SH-SY5Y (cell line): ENCODE data around the gene ATP5MK.

Experiments
- GATA2 ChIP-seq: IDR thresholded peaks from 2 replicates; pipeline ENCODE4 v1.6.1; 2011; ENCODE audit warnings: mild to moderate bottlenecking, low read depth, low read length
- GATA3 ChIP-seq: IDR thresholded peaks from 2 replicates; pipeline ENCODE4 v1.6.1; 2011; ENCODE audit warnings: low read depth, mild to moderate bottlenecking, low read length, moderate library complexity

DNA sequence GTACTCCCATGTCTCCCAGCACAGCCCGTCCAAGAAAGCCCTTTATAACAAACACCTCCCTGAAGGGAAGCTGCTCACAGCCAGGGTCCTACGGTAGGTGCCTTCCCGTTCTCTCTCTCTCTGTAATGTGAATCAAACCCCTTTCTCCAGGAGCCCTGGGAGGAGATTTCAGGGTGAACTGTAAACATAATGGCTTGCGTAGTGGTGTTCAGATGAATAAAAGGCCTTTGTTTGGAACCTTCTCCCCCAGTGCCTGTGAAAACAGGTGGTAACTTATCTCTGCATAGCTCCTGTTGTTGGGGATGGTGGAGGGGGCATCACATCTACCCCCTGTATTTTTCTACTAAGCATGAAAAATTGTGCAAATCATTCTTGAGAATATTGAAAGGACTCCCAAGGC, 43.5 kb upstream of the ATP5MK start:
- no peak for TF ChIP-seq GATA2
- TF ChIP-seq GATA3: no peak
